Lower leg skin (tissue), 3 donors: Measurements from ENCODE around the gene STH.
"Not testable (repeated sequence)": the region's sequence is repeated elsewhere in the genome, so short reads cannot be mapped to it uniquely, and the experiment has no call there.

Experiments used
- CTCF ChIP-seq, 3 donors: fragments of 450-650 bp; IDR thresholded peaks; one replicate each; pipeline ENCODE4 v1.5.1; 2016; ENCODE audit warnings: antibody characterized with exemption in 3 of 3, mild to moderate bottlenecking in 3 of 3, moderate library complexity in 2 of 3
- POLR2A ChIP-seq, 2 donors: fragments of 450-650 bp; IDR thresholded peaks; one replicate each; pipeline ENCODE4 v1.6.1; 2016 to 2017; ENCODE audit warnings: antibody characterized with exemption in 2 of 2, mild to moderate bottlenecking in 1 of 2, moderate library complexity in 1 of 2

- TF ChIP-seq CTCF, POLR2A (IDR thresholded peaks at IDR 0.05): not testable (repeated sequence)
Measured at GRCh38 chr17:46006082-46006481, 7.0 kb downstream of the STH start.
